GM21737 (cell line): ENCODE data around the gene SUPT3H.

Experiments used
- ATAC-seq: cut with Tn5 transposase; IDR thresholded peaks from one replicate; pipeline ENCODE4 v1.9.1; 2021; ENCODE audit warnings: mild to moderate bottlenecking, moderate library complexity; ENCODE audit not compliant: unreplicated experiment

SUPT3H gene

GRCh38 chr6:45394586-45395095 lies 16.9 kb upstream of the SUPT3H start:
- ATAC-seq, result no peak

- no peak for ATAC-seq
These were observed 10.6 kb upstream of the SUPT3H start for GRCh38 chr6:45388328-45388727.

- no peak for ATAC-seq
These were observed 9.5 kb upstream of the SUPT3H start for GRCh38 chr6:45387236-45387635.

GRCh38 chr6:45386501-45386900 lies 8.8 kb upstream of the SUPT3H start:
- no peak for ATAC-seq

GRCh38 chr6:45382391-45382790 lies 4.7 kb upstream of the SUPT3H start:
- no peak for ATAC-seq

GRCh38 chr6:45378334-45378926 lies 696 bp upstream of the SUPT3H start:
- ATAC-seq, result peak; percentile 32

- no peak for ATAC-seq
These were observed 636 bp downstream of the SUPT3H start for GRCh38 chr6:45377043-45377553.

- ATAC-seq, result no peak
These were observed 1.3 kb downstream of the SUPT3H start for GRCh38 chr6:45376310-45377042.

GRCh38 chr6:45375449-45375848 lies 2.3 kb downstream of the SUPT3H start:
- ATAC-seq, result no peak

- ATAC-seq, result no peak
These were observed 5.7 kb downstream of the SUPT3H start for GRCh38 chr6:45371924-45372573.

- no peak for ATAC-seq
These were observed 7.9 kb downstream of the SUPT3H start for GRCh38 chr6:45369870-45370269.

- no peak for ATAC-seq
These were observed 9.7 kb downstream of the SUPT3H start for GRCh38 chr6:45367999-45368398.

- ATAC-seq, result no peak
These were observed 11.2 kb downstream of the SUPT3H start for GRCh38 chr6:45366534-45366933.

GRCh38 chr6:45365036-45365435 lies 12.7 kb downstream of the SUPT3H start:
- no peak for ATAC-seq

- ATAC-seq, result no peak
These were observed 13.3 kb downstream of the SUPT3H start for GRCh38 chr6:45364466-45364865.

- ATAC-seq, result no peak
These were observed 24.1 kb downstream of the SUPT3H start for GRCh38 chr6:45353654-45354053.

- ATAC-seq, result no peak
These were observed 26.1 kb downstream of the SUPT3H start for GRCh38 chr6:45351667-45352066.

- no peak for ATAC-seq
These were observed 26.7 kb downstream of the SUPT3H start for GRCh38 chr6:45351076-45351475.

- ATAC-seq, result no peak
These were observed 27.5 kb downstream of the SUPT3H start for GRCh38 chr6:45350186-45350710.

GRCh38 chr6:45344900-45345299 lies 32.8 kb downstream of the SUPT3H start:
- no peak for ATAC-seq

GRCh38 chr6:45328523-45328922 lies 49.2 kb downstream of the SUPT3H start:
- ATAC-seq, result no peak
